Neural cell (in vitro differentiated cells): ENCODE measurements around the gene PTTG1.

Experiments used
- CTCF ChIP-seq: fragments of 450-650 bp; IDR thresholded peaks from 2 replicates; pipeline ENCODE4 v1.5.1; 2014; ENCODE audit warnings: antibody characterized with exemption, mild to moderate bottlenecking, moderate library complexity; ENCODE audit not compliant: poor library complexity, severe bottlenecking
- EZH2 ChIP-seq: fragments of 200-600, 300-800 bp; shearing (Covaris generic), sonication (generic); IDR thresholded peaks from 2 replicates; pipeline ENCODE4 v1.6.1; 2014; ENCODE audit warnings: antibody characterized with exemption, low read length, borderline replicate concordance, mild to moderate bottlenecking; ENCODE audit not compliant: insufficient read depth, poor library complexity, severe bottlenecking
- MXI1 ChIP-seq: fragments of 450-650 bp; conservative IDR thresholded peaks from 2 replicates; pipeline ENCODE4 v1.6.1; 2014; ENCODE audit warnings: antibody characterized with exemption, mild to moderate bottlenecking; ENCODE audit not compliant: poor library complexity, severe bottlenecking
- POLR2AphosphoS5 ChIP-seq: IDR thresholded peaks from 2 replicates; pipeline ENCODE4 v1.6.1; 2012
- RAD21 ChIP-seq: fragments of 450-650 bp; conservative IDR thresholded peaks from 2 replicates; pipeline ENCODE4 v1.6.1; 2014; ENCODE audit warnings: antibody characterized with exemption, mild to moderate bottlenecking, moderate library complexity
- SMC3 ChIP-seq: fragments of 450-650 bp; conservative IDR thresholded peaks from 2 replicates; pipeline ENCODE4 v1.6.1; 2014; ENCODE audit warnings: antibody characterized with exemption, mild to moderate bottlenecking, moderate library complexity; ENCODE audit not compliant: poor library complexity
- TAF1 ChIP-seq: IDR thresholded peaks from 2 replicates; pipeline ENCODE4 v1.6.1; 2012; ENCODE audit warnings: low read depth

DNA sequence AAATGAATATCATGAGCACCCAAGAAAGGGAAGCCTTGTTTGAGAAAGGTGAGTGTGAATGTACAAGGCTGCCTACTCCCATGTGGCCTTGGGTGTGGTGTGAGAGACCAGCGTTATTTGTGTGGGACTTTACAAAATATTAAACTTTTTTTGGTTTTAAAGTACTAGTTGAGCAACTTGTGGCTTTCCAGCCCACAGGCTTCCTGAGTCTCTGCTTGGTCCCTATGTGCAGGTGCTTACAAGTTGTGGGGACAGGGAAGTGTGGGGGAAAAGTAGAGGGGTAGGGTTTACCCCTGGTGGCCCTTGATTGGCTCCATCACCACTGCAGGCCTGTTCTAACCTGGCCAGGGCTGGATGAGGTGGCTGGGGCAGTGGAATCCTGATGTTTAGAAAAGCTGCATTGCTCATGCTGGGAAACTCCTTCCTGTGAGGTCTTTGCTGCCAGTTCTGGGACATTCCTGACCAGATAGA is 19.7 kb downstream of the PTTG1 start:
- TF ChIP-seq EZH2 (no peak), POLR2AphosphoS5 (no peak), MXI1 (no peak), TAF1 (no peak), CTCF (no peak), RAD21 (no peak), SMC3 (no peak)
